ENCODE results near the gene ROCK2.
"Not testable (repeated sequence)": the region's sequence is repeated elsewhere in the genome, so short reads cannot be mapped to it uniquely, and the experiment has no call there.

ROCK2 gene

GRCh38 chr2:11264007-11264406 is 80.4 kb downstream of the ROCK2 start:
- DNase-seq (ENCODE audit: low read depth): no peak
- no peak overlapping the region for H3K4me3 ChIP-seq (ENCODE audit: low read depth, low read length)
- TF ChIP-seq CTCF (IDR thresholded peaks at IDR 0.05; ENCODE audit: low read depth, low read length, missing control alignments): no peak

- H3K4me3 ChIP-seq (ENCODE audit: low read depth, low read length): no peak overlapping the region
- no peak for DNase-seq (ENCODE audit: low read depth)
- TF ChIP-seq CTCF (IDR thresholded peaks at IDR 0.05; ENCODE audit: low read depth, low read length, missing control alignments): no peak
These were observed 81.3 kb downstream of the ROCK2 start for GRCh38 chr2:11263177-11263576.

GRCh38 chr2:11262438-11262837 is 82.0 kb downstream of the ROCK2 start:
- H3K4me3 ChIP-seq (ENCODE audit: low read depth, low read length): not testable (repeated sequence)

GRCh38 chr2:11261564-11261963 is 82.9 kb downstream of the ROCK2 start:
- H3K4me3 ChIP-seq (ENCODE audit: low read depth, low read length); DNase-seq (ENCODE audit: low read depth): not testable (repeated sequence)

More at GRCh38 chr2:11262438-11262837, 82.0 kb downstream of the ROCK2 start:
- DNase-seq (ENCODE audit: low read depth): not testable (repeated sequence)

GRCh38 chr2:11260979-11261378 is 83.5 kb downstream of the ROCK2 start:
- no peak overlapping the region for H3K4me3 ChIP-seq (ENCODE audit: low read depth, low read length)
- DNase-seq (ENCODE audit: low read depth): no peak
- TF ChIP-seq CTCF (IDR thresholded peaks at IDR 0.05; ENCODE audit: low read depth, low read length, missing control alignments): no peak

- no peak overlapping the region for H3K4me3 ChIP-seq (ENCODE audit: low read depth, low read length)
- no peak for TF ChIP-seq CTCF (IDR thresholded peaks at IDR 0.05; ENCODE audit: low read depth, low read length, missing control alignments)
- no peak for DNase-seq (ENCODE audit: low read depth)
These were observed 86.5 kb downstream of the ROCK2 start for GRCh38 chr2:11257964-11258363.

- no peak for DNase-seq (ENCODE audit: low read depth)
- TF ChIP-seq CTCF (IDR thresholded peaks at IDR 0.05; ENCODE audit: low read depth, low read length, missing control alignments): no peak
- no peak overlapping the region for H3K4me3 ChIP-seq (ENCODE audit: low read depth, low read length)
These were observed 87.4 kb downstream of the ROCK2 start for GRCh38 chr2:11257078-11257477.

- H3K4me3 ChIP-seq (ENCODE audit: low read depth, low read length): no peak overlapping the region
- no peak for TF ChIP-seq CTCF (IDR thresholded peaks at IDR 0.05; ENCODE audit: low read depth, low read length, missing control alignments)
- DNase-seq (ENCODE audit: low read depth): no peak
These were observed 88.3 kb downstream of the ROCK2 start for GRCh38 chr2:11256166-11256565.

Data from GM12864 (cell line).